Activated CD4-positive, CD25-positive, alpha-beta regulatory T cell treated with anti-CD3 and anti-CD28 coated beads, Interleukin-2, amount 50 U/mL, for 24 hours (primary cell): ENCODE measurements around the gene VAV2.

ENCODE experiments used
- ATAC-seq, 2 donors: fragments of 150-1000 bp; cut with Tn5 transposase; one replicate each; pipeline ENCODE4 v1.10.0; 2021; ENCODE audit warnings: mild to moderate bottlenecking in 1 of 2, moderate library complexity in 1 of 2

Gene VAV2

DNA sequence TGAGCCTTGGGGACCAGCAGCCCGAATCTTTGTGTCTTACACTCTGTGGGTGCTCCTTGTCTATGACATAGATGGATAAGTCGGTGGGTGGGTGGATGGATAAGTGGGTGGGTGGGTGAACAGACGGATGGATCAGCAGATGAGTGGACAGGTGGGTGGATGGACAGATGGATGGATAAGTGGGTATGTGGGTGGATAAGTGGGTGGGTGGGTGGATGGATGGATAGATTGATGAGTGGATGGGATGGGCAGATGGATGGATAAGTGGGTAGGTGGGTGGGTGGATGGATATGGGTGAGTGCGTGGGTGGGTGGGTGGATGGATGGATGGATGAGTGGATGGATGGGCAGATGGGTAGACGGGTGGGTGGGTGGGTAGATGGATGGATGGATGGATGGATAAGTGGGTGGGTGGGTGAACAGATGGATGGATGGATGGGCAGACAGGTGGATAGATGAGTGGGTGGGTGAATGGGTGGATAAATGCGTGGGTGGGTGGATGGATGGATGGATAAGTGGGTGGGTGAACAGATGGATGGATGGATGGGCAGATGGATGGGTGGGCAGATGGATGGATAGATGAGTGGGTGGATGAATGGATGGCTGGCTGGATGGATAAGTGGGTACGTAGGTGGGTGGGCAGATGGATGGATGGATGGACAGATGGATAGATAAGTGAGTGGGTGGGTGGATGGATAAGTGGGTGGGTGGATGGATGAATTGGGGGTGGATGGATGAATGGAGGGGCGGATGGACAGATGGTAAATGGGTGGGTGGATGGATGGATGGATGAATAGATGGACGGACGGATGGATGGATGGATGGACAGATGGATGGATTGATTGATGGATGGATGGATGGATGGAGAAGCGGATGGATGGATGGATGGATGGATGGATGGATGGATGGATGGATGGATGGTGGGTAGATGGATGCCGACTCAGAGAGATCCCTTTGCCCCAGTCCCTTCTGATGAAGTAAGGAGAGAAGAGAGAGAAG lies 121.2 kb downstream of the VAV2 start:
- no peak for ATAC-seq

DNA sequence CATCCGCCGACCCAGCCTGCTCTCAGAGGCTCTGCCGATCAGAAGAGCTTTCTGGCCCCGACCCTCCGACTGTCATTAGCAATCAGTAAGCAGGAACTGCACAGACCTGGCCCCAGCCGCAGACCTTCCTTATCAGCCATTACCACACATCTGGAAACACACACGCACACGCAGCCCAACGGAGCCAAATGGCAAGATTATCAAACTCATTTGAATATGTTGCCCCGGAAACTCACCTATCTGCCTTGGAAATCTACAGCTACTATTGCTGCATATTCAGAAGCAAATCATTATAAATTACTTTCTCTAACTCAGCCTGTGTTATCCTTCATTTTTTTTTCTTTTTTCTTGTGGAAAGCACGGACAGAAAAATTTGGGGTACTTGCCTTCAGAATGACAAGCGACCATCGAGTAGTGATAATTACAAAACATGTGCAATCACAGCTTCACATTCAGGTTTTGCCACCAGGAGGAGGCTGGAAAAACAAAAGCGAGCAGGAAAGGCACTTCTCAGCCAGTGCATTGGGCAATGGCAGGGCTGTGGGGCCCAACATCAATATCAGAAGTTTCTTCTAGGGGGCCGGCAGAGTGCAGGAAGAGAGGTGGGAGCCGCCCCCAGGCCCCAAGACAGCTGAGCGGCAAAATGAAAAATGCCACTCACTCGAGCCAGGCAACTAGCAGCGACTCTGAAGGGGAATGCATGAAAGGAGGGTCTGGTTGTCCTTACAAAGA lies 122.3 kb downstream of the VAV2 start:
- peak; percentile 17 to 72 for ATAC-seq

DNA sequence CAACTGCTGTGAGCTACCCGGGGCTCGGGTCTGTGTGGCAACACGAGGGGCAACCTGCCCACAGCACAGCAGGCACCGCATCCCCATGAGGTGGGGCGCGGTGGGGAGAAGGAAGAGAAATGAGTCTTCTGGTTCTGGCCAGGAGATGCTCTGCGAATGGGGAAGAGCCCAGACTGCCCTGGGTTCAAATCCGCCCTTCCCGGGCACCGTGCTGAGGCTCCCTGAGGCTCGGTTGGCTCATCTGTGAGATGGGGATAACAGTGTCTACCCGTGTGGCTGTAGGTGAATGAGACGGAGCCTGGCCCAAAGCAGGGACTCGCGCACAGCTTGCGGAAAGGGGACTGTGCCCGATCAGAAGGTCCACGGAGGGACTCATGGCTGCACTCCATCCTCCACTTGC lies 123.9 kb downstream of the VAV2 start:
- ATAC-seq, result no peak

DNA sequence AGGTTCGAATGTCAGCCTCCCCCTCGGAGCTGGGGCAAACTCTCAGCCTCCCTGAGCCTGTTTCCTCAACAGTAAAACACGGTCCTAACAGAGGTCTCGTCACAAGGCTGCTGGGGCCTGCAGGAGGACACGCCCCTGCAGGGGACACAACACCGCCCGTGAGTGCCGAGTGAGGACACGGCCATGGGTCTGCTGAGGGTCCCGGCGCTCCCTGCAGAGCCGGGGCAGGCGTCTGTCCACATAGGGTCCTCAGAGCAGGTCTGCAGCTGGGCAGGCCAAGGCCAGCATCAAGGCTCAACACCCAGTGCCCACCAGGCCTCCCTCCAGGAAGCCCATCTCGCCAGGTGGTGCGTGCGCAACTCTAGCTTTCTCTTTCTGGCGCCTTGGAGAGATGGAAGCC lies 125.2 kb downstream of the VAV2 start:
- ATAC-seq, result no peak

DNA sequence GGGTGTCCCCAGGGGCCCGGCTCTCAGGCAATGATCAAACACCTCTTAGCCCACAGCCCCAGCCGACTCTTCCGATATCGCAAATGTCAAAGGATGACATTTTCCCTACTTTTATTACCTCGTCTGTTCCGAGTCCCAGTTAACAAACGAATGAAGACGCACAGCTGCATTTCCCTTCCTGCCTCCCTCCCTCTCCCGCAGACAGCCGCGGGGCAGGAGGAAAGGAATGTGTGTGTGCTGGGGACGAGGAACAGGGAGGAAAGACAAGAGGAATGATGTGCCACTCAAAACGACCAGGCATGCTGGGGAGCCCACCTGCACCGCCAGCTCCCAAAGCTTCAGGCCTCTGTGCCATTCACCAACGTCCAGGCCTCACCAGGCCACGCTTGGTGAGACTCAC lies 128.1 kb downstream of the VAV2 start:
- no peak for ATAC-seq

DNA sequence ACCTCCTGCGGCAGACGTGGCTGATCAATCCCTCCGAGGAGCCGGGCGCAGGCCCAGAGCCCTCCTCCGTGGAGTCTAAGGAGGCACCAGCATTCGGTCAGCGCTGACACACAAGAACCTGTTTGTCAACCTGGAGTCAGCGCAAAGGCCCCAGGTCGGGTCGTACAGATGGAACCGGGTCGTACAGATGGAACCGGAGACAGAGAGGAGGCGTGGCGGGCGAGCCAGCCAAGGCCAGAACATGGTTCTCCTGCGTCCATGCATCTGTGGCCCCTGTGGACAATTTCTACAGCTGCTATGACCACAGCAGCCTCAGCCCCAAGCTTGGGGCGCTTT lies 128.9 kb downstream of the VAV2 start:
- ATAC-seq, result no peak

DNA sequence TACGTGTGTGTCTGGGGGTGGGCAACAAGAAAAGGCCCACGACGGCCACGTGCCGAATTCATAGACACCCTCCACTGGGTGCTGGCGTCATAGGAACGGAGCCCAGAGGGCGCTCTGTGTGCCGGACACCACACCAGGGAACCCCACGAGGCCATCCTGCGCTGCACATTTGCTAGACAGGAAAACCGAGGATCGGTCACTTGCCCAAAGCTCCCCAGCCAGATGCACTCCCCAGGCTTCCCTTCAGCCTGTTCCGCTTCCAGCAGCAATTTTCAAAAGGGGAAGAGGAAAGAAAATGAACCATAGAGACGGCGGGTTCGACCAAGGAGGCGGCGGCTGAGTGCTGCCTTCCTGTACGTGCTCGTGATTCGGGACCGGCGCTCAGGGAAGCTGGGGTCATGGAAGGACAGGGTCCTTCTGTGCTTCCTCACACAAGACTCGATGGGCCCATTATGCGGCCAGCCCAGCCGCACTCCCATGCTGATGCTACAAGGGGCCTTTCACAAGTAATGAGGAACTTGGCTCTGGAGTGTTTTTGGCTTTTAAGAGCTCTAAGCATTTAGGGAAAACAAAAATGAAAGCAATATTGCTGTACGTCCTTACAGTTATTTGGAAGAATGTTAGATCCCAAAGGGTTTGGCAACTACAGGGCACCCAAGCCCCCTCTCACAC lies 129.4 kb downstream of the VAV2 start:
- ATAC-seq, result no peak

DNA sequence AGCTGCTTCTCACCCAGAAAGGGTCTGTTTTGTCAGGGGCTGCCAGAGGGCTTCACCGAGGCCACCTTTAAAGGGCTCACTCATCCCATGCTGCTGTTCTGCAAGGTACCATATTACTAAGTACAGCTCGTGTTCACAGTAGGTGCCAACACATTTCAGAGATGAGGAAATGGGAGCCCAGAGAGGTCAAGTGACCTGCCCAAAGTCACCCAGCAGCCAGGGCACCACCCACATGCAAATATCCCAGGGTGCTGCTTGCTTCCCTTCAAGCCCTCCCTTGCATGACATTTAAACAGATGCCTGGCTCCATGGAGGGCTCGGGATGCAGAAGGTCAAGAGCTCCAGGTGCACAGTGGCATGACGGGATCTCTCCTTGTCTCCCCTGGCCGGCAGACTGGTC lies 130.4 kb downstream of the VAV2 start:
- no peak for ATAC-seq

DNA sequence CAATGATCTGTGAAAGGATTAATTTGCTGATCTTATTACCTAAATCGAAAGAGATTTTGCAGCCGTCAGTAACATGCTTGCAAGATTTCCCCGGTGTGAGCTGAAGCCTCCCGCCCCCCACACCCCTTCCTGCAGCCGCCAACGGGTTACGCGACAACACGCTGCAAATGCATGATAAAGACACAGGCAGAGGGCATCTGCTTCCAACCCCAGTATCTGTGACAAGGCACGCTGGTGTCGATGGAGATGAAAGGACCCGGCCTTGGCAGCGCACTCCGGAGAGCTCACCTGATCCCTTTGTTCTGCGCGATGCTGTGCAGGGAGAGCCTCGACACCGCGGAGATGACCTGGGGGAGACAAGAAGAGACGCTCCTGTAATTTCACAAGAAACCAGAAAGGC lies 131.0 kb downstream of the VAV2 start:
- no peak for ATAC-seq

DNA sequence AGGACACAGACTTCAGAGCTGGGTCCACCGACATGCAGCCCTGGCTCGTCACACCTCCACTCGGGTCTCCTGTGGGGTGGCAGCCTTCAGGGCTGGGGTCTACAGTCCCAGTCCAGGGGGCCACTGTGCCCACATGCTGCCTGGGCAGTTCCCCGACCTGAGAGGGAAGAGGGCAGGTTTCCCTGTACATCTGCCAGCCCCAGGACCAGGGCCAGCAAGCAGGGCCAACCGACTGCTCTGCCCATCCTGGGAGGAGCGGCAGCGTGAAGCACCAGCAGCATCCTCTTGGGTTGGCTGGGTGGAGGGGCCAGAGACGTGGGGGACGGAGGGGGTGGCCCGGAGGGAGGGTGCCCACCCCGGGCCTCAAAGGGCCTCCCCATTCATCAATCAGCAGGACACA lies 133.4 kb downstream of the VAV2 start:
- ATAC-seq, result no peak

DNA sequence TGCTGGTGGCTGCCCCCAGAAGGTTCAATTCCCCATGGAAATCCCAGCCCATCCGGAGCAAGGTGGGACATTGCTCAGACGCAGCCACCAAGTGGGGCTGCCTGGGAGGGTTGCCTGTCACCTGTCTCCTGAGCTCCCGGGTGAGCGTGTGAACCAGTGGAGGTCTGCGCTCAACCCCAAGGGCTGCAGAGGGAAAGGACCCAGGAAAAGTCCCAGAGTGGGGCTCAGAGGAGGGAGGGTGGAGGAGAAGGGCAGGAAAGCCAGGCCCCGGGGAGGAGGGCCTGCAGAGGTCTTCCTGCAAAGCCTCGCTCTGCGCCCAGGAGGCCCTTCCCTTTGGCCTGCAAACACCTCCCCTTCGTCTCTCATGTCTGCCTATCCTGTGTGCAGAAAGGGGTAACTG lies 134.5 kb downstream of the VAV2 start:
- ATAC-seq, result no peak

DNA sequence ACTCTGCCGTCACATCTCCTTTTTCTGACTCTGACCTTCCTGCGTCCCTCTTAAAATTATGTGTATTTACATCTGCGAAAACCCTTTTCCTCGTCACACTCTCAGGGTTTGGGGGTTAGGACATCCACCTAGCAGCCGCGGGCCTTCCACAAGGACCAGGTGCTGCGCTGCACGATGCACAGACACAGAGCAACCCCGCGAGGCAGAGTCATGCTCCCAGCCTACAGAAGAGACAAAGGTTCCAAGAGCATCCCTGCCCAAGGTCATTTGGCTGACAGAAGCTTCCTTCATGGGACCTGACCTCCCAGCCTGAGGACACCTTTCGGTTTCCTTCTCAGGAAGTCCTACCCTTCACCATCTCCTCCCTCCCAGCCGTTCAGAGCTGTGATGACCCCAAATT lies 135.3 kb downstream of the VAV2 start:
- no peak for ATAC-seq

DNA sequence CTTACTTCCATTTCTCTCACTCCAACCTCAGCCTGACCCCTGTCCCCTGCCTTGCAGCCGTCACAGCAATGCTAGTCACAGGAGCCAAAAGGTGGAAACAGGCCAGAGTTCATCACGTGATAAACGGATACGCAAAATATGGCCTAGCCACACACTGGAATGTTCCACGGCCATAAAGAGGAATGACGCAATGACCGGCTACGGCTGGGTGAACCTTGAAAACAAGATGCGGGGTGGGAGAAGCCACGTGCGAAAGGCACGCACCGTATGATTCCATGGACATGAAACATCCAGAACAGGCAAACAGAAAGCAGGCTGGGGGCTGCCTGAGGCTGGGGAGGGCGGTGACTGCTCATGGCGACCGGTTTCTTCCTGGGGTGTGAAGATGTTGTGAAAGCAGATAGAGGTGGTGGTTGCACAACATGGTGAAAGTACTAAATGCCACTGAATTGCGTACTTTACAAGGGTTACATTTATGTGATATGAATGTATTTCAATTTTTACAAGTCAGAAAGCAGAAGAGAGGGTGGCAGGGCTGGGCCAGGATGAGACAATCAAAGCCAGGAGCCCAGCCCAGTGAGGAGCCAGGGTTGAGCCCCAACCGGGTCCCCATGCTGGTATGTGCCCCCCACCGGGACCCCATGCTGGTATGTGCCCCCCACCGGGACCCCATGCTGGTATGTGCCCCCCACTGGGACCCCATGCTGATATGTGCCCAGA lies 136.2 kb downstream of the VAV2 start:
- no peak for ATAC-seq

DNA sequence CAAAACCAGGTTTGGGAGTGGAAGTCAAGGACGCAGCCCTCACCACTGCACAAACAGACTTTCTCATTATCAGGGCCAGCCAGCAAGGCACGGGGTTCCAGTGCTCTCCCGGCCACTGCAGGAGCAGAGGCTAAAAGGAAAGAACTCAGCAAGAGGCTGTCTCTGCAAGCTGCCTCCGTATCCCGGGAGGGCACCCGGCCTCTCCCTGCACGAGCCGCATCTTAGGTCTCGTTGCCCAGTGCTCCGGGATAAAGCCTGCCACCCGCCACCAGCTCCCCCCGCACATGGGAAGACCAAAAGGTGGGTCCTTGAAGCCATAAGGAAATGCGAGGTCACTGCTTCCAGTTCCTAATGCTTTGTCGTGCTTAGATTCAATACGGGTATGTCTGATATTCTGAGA lies 136.8 kb downstream of the VAV2 start:
- no peak for ATAC-seq

DNA sequence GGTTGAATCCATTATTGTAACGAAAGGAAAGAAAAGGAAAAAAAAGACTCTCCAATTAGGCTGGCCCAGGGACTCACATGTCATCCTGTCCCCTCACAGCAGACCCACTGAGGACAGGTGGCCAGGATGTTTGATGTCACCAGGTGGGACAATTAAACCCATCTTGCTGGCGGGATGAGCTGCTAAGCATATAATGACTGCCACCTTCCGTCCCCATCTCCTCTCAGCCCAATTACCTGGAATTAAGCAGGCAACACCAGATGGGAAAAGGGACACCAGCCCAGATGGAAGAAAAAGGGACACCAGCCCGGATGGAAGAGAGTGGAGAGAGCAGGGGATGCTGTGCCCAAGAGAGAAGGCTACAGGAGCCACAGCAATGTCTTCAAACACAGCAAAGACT lies 137.4 kb downstream of the VAV2 start:
- no peak for ATAC-seq

DNA sequence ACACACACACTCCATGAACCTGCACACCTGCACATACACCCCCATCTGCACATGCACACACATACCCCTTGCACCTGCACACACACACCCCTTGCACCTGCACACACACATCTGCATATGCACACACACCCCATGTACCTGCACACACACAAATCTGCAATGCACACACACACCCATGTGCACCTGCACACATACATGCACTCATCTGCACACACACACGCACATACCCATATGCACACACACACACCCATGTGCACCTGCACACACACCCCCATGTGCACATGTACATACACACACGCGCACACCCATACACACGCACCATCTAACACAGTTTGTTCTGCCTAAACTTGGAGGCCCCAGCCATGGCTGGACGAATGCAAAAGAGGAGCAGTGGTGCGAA lies 138.1 kb downstream of the VAV2 start:
- no peak for ATAC-seq

DNA sequence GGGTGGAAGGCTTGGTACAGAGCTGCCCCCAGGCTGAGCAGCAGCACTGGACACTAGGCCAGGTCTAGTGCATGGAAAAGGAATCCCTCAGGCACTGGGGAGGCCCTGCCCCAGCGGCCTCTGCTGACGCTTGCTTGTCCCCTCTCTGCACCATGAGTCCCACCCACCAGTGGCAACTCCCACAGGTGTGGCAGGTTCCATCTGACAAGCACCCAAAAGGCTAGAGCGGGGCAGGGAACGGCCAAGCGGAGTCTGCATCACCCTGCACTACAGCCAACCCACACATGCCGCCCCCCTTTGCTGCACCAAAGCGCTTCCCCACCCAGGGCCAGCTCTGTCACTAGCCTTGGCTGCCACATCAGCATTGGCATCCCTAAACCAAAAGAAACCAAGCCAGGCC lies 138.8 kb downstream of the VAV2 start:
- no peak for ATAC-seq

DNA sequence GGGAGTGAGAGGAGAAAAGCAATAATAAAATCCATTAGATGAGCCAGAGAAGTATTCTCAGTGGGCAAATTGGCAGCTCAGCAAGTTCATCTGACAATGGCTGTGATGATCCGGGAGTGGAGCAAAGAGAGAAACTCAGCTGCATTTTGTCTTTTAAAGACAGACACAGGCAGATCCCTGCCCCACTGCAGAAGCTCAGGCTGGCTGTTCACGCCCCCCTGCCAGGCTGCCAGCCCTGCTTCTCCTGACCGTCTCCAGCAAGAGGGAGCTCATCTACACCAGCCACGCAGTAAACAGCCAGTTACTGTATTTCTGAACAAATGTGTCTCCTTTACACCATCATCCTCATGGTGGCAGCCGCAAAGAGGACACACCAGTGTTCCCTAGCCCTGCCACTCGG lies 139.7 kb downstream of the VAV2 start:
- ATAC-seq, result no peak

DNA sequence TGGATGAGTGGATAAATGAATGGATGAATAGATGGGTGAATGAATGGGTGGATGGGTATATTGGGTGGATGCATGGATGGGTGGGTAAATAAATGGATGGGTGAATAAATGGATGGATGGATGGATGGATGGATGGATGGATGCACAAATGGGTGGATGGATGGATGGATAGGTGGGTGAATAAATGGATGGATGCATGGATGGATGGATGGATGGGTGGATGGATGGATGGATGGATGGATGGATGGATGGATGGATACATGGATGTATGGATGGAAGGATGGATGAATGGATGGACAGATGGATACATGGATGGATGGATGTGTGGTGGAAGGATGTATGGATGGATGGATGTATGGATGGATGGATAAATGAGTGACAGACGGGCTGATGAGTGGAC lies 140.4 kb downstream of the VAV2 start:
- ATAC-seq, result no peak

DNA sequence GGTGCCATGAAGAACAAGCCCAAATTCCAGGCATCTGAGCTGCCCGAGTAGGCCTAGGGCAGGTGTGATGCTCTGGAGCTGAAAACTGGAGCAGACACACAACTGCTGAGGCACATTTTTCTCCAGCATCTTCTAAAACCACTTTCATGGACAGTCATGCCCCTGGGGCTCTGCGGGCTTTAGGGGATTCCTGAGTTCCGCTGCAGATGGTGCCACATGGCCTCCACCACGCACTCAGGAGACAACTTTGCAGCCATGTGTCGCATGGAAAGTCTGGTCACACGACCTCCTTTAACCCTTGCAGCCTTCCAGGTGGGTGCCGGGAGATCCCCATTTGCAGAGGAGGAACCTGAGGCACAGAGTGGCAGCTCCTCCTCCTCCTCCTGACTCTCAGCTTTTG lies 141.2 kb downstream of the VAV2 start:
- ATAC-seq, result no peak

DNA sequence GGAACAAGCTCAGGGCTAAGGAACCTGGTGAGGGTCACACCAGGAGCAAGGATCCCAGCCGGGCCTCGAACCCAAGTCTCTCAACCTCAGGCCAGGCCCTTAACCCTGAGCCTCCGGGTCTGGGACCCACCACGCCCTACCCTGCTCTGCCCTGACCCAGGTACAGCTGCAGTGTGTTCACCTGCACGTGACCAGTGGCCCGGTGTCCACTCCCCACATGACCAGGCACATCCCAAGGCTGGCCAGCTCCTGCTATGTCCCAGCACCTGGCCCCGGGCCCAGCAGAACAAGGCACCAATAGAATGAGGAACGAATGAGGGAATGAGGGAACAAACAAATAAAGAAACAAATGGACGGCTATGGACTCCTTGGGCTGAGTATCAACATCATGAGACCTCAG lies 142.0 kb downstream of the VAV2 start:
- ATAC-seq, result no peak

DNA sequence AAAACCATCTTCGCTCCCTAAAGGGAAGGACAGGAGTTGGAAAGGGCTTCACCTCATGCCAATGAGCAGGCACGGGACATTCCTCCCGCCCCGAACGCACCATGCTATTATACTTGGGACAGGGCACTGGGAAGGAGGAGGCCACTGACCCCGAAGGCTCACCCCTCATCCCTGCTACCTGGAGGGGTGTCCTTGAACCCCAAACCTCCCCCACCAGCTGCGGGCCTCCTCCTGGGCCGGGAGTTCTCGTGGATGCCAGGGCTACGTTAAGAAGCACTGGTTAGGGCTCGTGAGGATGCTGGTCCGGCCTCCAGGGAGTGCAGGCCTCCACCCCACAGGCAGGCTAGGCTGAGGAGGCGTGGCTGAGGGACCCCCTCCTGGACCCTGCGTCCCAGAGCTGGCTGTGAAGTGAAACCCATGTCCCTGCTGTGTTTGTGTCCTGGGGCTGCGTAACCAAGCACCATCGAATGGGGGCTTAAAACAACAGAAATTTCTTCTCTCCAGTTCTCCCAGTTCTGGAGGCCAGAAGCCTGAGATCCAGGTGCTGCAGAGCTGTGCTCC lies 142.9 kb downstream of the VAV2 start:
- no peak for ATAC-seq
